Activated gamma-delta T cell (primary cell): ENCODE measurements around the gene PABPC1L2B.
"Not testable (repeated sequence)": the region's sequence is repeated elsewhere in the genome, so short reads cannot be mapped to it uniquely, and the experiment has no call there.

Source experiments
- DNase-seq: peaks from one replicate; lab custom pipeline; 2025; lab: John Stamatoyannopoulos, UW
- total RNA-seq, 2 donors: gene quantifications; one replicate each; lab custom pipeline; 2026; lab: John Stamatoyannopoulos, UW

Gene PABPC1L2B
- 0 reads per million in 2 donors for total RNA-seq

- not testable (repeated sequence) for DNase-seq
Observed at GRCh38 chrX:73002733-73003132, at the start of gene PABPC1L2B. Gene PABPC1L2B (plus strand): TSS chrX:73002939. CDS start chrX:73003643, 704 bp downstream.

DNA sequence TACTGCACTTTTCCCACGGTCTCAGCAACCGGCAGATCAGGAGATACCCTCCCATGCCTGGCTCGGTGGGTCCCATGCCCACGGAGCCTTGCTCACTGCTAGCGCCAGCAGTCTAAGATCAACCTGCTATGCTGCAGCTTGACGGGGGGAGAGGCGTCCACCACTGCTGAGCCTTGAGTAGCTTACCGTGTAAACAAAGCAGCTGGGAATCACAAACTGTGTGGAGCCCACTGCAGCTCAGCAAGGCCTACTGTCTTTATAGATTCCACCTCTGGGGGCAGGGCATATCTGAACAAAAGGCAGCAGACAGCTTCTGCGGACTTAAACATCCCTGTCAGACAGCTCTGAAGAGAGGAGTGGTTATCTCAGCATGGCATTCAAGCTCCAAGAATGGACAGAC, 42.8 kb upstream of the PABPC1L2B start:
- DNase-seq, result not testable (repeated sequence)

GRCh38 chrX:72971859-72972258, 30.9 kb upstream of the PABPC1L2B start:
- DNase-seq, result not testable (repeated sequence)

GRCh38 chrX:72974885-72975284, 27.9 kb upstream of the PABPC1L2B start:
- not testable (repeated sequence) for DNase-seq

DNA sequence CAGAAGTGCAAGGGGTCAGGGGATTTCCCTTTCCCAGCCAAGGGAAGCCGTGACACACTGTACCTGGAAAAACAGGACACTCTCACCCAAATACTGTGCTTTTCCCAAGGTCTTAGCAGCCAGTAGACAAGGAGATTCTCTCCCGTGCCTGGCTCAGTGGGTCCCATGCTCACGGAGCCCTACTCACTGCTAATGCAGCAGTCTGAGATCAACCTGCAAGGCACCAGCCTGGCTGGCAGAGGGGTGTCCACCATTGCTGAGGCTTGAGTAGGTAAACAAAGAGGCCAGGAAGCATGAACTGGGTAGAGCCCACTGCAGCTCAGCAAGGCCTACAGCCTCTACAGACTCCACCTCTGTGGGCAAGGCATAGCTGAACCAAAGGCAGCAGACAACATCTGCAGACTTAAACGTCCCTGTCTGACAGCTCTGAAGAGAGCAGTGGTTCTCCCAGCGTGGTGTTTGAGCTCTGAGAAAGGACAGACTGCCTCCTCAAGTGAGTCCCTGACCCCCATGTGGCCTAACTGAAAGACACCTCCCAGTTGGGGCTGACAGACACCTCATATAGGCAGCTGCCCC, 21.8 kb upstream of the PABPC1L2B start:
- not testable (repeated sequence) for DNase-seq

DNA sequence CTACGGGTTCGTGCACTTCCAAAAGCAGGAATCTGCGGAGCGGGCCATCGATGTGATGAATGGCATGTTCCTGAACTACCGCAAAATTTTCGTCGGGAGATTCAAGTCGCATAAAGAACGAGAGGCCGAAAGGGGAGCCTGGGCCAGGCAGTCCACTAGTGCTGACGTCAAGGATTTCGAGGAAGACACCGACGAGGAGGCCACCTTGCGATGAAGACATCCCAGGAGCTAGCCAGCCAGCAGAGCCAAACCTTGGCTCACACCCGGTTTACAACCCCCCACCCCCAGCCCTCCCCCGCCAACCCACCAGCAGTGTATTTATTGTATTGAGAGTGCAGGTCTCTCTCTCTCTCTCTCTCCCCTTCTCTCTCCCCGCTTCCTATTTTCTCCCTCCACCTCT, 1.3 kb downstream of the PABPC1L2B start:
- DNase-seq, result not testable (repeated sequence)

DNA sequence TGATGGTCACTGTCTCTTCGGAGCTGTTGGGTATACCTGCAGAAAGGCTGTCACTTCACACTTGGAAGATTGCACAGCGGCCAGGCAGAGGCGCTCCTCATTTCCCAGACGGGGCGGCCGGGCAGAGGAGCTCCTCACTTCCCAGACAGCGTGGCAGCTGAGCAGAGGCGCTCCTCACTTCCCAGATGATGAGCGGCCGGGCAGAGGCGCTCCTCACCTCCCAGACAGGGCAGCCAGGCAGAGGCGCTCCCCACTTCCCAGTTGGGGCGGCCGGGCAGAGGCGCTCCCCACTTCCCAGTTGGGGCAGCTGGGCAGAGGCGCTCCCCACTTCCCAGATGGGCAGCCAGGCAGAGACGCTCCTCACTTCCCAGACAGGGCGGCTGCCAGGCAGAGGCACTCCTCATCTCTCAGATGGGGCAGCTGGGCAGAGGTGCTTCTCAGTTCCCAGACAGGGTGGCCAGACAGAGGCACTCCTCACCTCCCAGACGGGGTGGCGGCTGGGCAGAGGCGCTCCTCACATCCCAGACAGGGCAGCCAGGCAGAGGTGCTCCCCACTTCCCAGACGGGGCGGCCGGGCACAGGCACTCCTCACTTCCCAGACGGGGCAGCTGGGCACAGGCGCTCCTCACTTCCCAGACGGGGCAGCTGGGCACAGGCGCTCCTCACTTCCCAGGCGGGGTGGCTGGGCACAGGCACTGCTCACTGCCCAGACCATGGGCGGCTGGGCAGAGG, 18.8 kb downstream of the PABPC1L2B start:
- DNase-seq, result no peak

DNA sequence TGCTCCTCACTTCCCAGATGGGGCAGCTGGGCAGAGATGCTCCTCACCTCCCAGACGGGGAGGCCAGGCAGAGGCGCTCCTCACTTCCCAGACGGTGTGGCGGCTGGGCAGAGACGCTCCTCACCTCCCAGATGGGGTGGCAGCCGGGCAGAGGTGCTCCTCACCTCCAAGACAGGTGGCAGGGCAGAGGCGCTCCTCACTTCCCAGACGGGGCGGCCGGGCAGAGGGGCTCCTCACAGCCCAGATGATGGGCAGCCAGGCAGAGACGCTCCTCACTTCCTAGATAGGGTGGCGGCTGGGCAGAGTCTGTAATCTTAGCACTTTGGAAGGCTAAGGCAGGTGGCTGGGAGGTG, 19.3 kb downstream of the PABPC1L2B start:
- not testable (repeated sequence) for DNase-seq

DNA sequence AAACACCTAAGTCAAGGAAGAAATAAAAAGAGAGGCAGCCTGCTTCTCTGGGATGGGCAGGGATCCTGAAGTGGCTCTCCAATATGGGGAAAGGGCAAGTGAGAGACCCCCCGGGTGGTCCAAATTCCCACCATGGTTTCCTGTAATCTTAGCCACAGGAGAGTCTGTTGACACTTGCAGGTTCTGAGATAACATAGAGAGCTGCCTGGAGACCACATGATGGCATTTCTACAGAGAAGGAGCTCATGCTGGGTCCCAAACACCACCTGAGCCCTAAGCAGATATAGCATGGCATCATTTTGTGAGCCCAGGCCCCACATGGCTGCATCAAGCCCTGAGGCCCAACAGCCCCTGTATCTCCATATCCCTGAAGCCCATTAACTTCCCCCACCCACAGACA, 26.1 kb downstream of the PABPC1L2B start:
- no peak for DNase-seq
